Neuronal stem cell (in vitro differentiated cells): Measurements from ENCODE around the gene RAD51C.

Experiments
- DNase-seq: peaks from one replicate; pipeline ENCODE4 v3.0.0-alpha.2; 2013; ENCODE audit warnings: low spot score
- H2AFZ ChIP-seq: one replicate; pipeline ENCODE4 v1.6.1; 2013; ENCODE audit warnings: mild to moderate bottlenecking, low read length, inconsistent platforms
- H2AK5ac ChIP-seq: 2 replicates; pipeline ENCODE4 v1.6.1; 2013; ENCODE audit warnings: low read depth, mild to moderate bottlenecking, inconsistent platforms, low read length, moderate library complexity, mixed read lengths
- H2BK120ac ChIP-seq: 2 replicates; pipeline ENCODE4 v1.6.1; 2013; ENCODE audit warnings: low read depth, mild to moderate bottlenecking, inconsistent platforms, low read length, moderate library complexity, mixed read lengths
- H2BK12ac ChIP-seq: one replicate; pipeline ENCODE4 v1.6.1; 2013; ENCODE audit warnings: low read length, inconsistent platforms
- H2BK15ac ChIP-seq: 2 replicates; pipeline ENCODE4 v1.6.1; 2013; ENCODE audit warnings: mild to moderate bottlenecking, low read length, inconsistent platforms, mixed read lengths
- H2BK5ac ChIP-seq: one replicate; pipeline ENCODE4 v1.6.1; 2013; ENCODE audit warnings: inconsistent platforms, mild to moderate bottlenecking, low read length, moderate library complexity
- H3K14ac ChIP-seq: one replicate; pipeline ENCODE4 v1.6.1; 2013; ENCODE audit warnings: low read length, inconsistent platforms
- H3K18ac ChIP-seq: 2 replicates; pipeline ENCODE4 v1.6.1; 2013; ENCODE audit warnings: low read length, inconsistent platforms
- H3K23ac ChIP-seq: 2 replicates; pipeline ENCODE4 v1.6.1; 2013; ENCODE audit warnings: low read depth, mild to moderate bottlenecking, mixed read lengths, low read length, inconsistent platforms; ENCODE audit not compliant: poor library complexity
- H3K27ac ChIP-seq: replicated peaks from 3 replicates; pipeline ENCODE4 v1.5.1; 2013; ENCODE audit warnings: low read length, inconsistent platforms
- H3K27me3 ChIP-seq, 3 experiments: 2 replicates each; pipeline ENCODE4 v1.6.1; 2013; ENCODE audit warnings: low read length in 3 of 3, mild to moderate bottlenecking in 2 of 3, inconsistent platforms in 1 of 3, low read depth in 1 of 3, mixed read lengths in 1 of 3, moderate library complexity in 1 of 3; ENCODE audit not compliant: control insufficient read depth in 3 of 3, insufficient read depth in 3 of 3
- H3K36me3 ChIP-seq, 2 donors: replicated peaks in 1 of 2; 2 replicates each; pipeline ENCODE4 v1.6.1; 2013; ENCODE audit warnings: low read length in 2 of 2; ENCODE audit not compliant: control insufficient read depth in 2 of 2, insufficient read depth in 2 of 2
- H3K4ac ChIP-seq: 2 replicates; pipeline ENCODE4 v1.6.1; 2013; ENCODE audit warnings: inconsistent platforms, mild to moderate bottlenecking, low read length, moderate library complexity
- H3K4me1 ChIP-seq, 2 donors: 1 replicate in 1 of 2; 2 replicates in 1 of 2; pipeline ENCODE4 v1.6.1; 2013; ENCODE audit warnings: low read length in 2 of 2, low read depth in 1 of 2; ENCODE audit not compliant: control insufficient read depth in 2 of 2, insufficient read depth in 1 of 2
- H3K4me2 ChIP-seq: one replicate; pipeline ENCODE4 v1.6.1; 2013; ENCODE audit warnings: mild to moderate bottlenecking, low read length, inconsistent platforms; ENCODE audit not compliant: insufficient read depth, poor library complexity, severe bottlenecking
- H3K4me3 ChIP-seq, 2 donors: 2 replicates each; pipeline ENCODE4 v1.5.1; 2013; ENCODE audit warnings: low read length in 2 of 2, mild to moderate bottlenecking in 2 of 2, inconsistent platforms in 1 of 2, moderate library complexity in 1 of 2
- H3K79me1 ChIP-seq: one replicate; pipeline ENCODE4 v1.6.1; 2013; ENCODE audit warnings: low read depth, mild to moderate bottlenecking, inconsistent platforms, low read length, moderate library complexity
- H3K9ac ChIP-seq: one replicate; pipeline ENCODE4 v1.6.1; 2013; ENCODE audit warnings: mild to moderate bottlenecking, low read depth, low read length, inconsistent platforms; ENCODE audit not compliant: poor library complexity
- H3K9me3 ChIP-seq, 2 donors: replicated peaks in 1 of 2; 2 replicates each; pipeline versions ENCODE3 to v1.6.1; 2013; ENCODE audit warnings: low read length in 2 of 2, mild to moderate bottlenecking in 2 of 2, inconsistent platforms in 1 of 2, low read depth in 1 of 2, mixed read lengths in 1 of 2, moderate library complexity in 1 of 2; ENCODE audit not compliant: control insufficient read depth in 2 of 2, insufficient read depth in 1 of 2
- H4K8ac ChIP-seq: one replicate; pipeline ENCODE4 v1.6.1; 2013; ENCODE audit warnings: low read depth, mild to moderate bottlenecking, inconsistent platforms, low read length, moderate library complexity
- H4K91ac ChIP-seq: one replicate; pipeline ENCODE4 v1.6.1; 2013; ENCODE audit warnings: low read length, low read depth, mild to moderate bottlenecking, inconsistent platforms; ENCODE audit not compliant: poor library complexity
- WGBS, 2 donors: extraction: QIAGEN DNeasy Blood & Tissue Kit; methylation state at CpG; one replicate each; pipeline ENCODE4 v1.1.7; 2013; ENCODE audit warnings: missing lambda C conversion rate in 2 of 2, mixed read lengths in 1 of 2; ENCODE audit not compliant: insufficient read length in 2 of 2, insufficient replicate concordance in 1 of 2; ENCODE audit errors: extremely low coverage in 2 of 2; 5-methylcytosine and 5-hydroxymethylcytosine counted together

Gene RAD51C

DNA sequence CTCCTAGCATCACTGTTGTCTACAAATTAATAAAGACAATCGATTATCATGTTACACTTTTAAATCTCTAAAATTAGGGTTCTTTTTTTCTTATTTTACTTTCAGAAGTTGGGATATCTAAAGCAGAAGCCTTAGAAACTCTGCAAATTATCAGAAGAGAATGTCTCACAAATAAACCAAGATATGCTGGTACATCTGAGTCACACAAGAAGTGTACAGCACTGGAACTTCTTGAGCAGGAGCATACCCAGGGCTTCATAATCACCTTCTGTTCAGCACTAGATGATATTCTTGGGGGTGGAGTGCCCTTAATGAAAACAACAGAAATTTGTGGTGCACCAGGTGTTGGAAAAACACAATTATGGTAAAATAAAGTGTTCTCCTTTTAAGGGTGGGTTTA is 2.4 kb downstream of the RAD51C start:
- Histone ChIP-seq H3K79me1 (no peaks in the 10 kb centered on the region), H3K4me2 (no peak overlapping the region), H2BK5ac (no peak overlapping the region), H3K9me3 (no peaks in the 10 kb centered on the region), H2AK5ac (no peak overlapping the region), H3K27me3 (no peaks in the 10 kb centered on the region), H3K4ac (no peak overlapping the region), H3K4me1 (peaks cover 0 to 6% of the 10 kb centered on the region in 2 donors), H3K9ac (no peak overlapping the region), H4K8ac (no peak overlapping the region), H4K91ac (no peak overlapping the region), H3K36me3 (peaks cover 1 to 31% of the 10 kb centered on the region in 2 donors), H3K27ac (no peak overlapping the region), H3K18ac (no peak overlapping the region), H2BK120ac (no peak overlapping the region), H2BK15ac (no peak overlapping the region), H3K23ac (no peak overlapping the region), H2AFZ (no peak overlapping the region), H3K4me3 (no peak overlapping the region), H3K14ac (no peak overlapping the region), H2BK12ac (no peak overlapping the region)
- no CpG with 5 or more reads among the region's 1 CpG for WGBS, 2 donors
- no peak for DNase-seq

DNA sequence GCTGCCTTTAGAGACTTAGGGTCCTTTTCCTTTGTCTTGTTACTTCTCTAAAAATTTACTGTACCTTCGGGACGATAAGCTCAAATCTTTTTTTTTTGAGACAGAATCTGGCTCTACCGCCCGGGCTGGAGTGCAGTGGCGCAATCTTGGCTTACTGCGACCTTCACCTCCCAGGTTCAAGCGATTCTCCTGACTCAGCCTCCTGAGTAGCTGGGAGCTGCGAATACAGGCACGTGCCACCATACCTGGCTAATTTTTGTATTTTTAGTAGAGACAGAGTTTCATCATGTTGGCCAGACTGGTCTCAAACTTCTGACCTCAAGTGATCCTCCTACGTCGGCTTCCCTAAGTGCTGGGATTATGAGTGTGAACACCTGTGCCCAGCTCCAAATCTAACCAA is 7.4 kb downstream of the RAD51C start:
- no peaks in the 10 kb centered on the region for H3K9me3 ChIP-seq
- no peak overlapping the region for H3K18ac ChIP-seq
- H4K91ac ChIP-seq, result no peak overlapping the region
- no peaks in the 10 kb centered on the region for H3K27me3 ChIP-seq
- H3K36me3 ChIP-seq, result peaks cover 3 to 70% of the 10 kb centered on the region in 2 donors
- no peak overlapping the region for H3K4ac ChIP-seq
- H3K4me1 ChIP-seq, result no peaks in the 10 kb centered on the region
- no peak overlapping the region for H2AFZ ChIP-seq
- H3K14ac ChIP-seq, result no peak overlapping the region
- no peak overlapping the region for H2BK5ac ChIP-seq
- no peak overlapping the region for H3K4me3 ChIP-seq
- WGBS, 2 donors, result no CpG with 5 or more reads among the region's 11 CpGs
- no peak overlapping the region for H3K9ac ChIP-seq
- H4K8ac ChIP-seq, result no peak overlapping the region
- no peak overlapping the region for H2BK15ac ChIP-seq
- H3K4me2 ChIP-seq, result no peak overlapping the region
- H2AK5ac ChIP-seq, result no peak overlapping the region
- H2BK120ac ChIP-seq, result no peak overlapping the region
- no peaks in the 10 kb centered on the region for H3K79me1 ChIP-seq
- no peak for DNase-seq
- no peak overlapping the region for H3K23ac ChIP-seq
- H2BK12ac ChIP-seq, result no peak overlapping the region
- no peak overlapping the region for H3K27ac ChIP-seq

DNA sequence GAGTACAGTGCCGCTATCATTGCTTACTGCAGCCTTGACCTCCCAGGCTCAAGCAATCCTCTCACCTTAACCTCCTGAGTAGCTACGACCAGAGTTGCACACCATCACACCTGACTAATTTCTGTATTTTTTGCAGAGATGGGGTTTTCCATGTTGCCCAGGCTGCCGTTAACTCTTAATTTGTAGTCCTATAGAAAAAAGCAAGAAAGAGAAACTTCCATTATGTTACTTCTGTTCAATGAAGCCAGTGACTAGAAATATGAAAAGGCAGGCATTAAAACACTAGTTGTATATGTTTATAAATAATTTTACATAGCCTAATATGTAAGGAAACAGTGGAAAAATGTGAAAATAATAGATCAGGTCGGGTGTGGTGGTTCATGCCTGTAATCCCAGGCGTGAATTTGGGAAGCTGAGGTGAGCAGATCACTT is 9.7 kb downstream of the RAD51C start:
- no peaks in the 10 kb centered on the region for H3K4me1 ChIP-seq
- H3K4ac ChIP-seq, result no peak overlapping the region
- no peak overlapping the region for H3K14ac ChIP-seq
- H3K23ac ChIP-seq, result no peak overlapping the region
- H3K4me2 ChIP-seq, result no peak overlapping the region
- H3K27me3 ChIP-seq, result no peaks in the 10 kb centered on the region
- no peak overlapping the region for H4K91ac ChIP-seq
- no peak overlapping the region for H3K27ac ChIP-seq
- peaks cover 3 to 63% of the 10 kb centered on the region in 2 donors for H3K36me3 ChIP-seq
- no CpG with 5 or more reads among the region's 5 CpGs for WGBS, 2 donors
- H3K9ac ChIP-seq, result no peak overlapping the region
- H2BK15ac ChIP-seq, result no peak overlapping the region
- H3K9me3 ChIP-seq, result no peaks in the 10 kb centered on the region
- no peak overlapping the region for H3K4me3 ChIP-seq
- no peak overlapping the region for H4K8ac ChIP-seq
- no peaks in the 10 kb centered on the region for H3K79me1 ChIP-seq
- no peak overlapping the region for H2AK5ac ChIP-seq
- no peak overlapping the region for H2BK5ac ChIP-seq
- H3K18ac ChIP-seq, result no peak overlapping the region
- no peak overlapping the region for H2BK12ac ChIP-seq
- no peak overlapping the region for H2BK120ac ChIP-seq
- DNase-seq, result no peak
- no peak overlapping the region for H2AFZ ChIP-seq

DNA sequence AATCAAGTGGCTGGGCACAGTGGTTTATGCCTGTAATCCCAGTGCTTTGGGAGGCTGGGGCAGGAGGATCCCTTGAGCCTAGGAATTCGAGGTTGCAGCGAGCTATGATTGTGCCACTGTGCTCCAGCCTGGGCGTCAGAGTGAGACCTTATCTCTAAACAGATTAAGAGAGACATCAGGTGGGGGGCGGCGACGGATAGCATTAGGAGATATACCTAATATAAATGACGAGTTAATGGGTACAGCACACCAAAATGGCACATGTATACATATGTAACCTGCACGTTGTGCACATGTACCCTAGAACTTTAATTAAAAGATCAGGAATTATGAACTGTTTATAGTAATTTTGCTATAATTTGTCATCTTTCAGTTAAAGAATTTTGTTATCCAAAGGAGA is 10.3 kb downstream of the RAD51C start:
- no peak overlapping the region for H4K8ac ChIP-seq
- H3K14ac ChIP-seq, result no peak overlapping the region
- H3K23ac ChIP-seq, result no peak overlapping the region
- no peak overlapping the region for H2AK5ac ChIP-seq
- H2BK5ac ChIP-seq, result no peak overlapping the region
- no CpG with 5 or more reads among the region's 8 CpGs for WGBS, 2 donors
- no peak overlapping the region for H2BK15ac ChIP-seq
- no peak overlapping the region for H2BK120ac ChIP-seq
- no peak overlapping the region for H3K4me3 ChIP-seq
- H4K91ac ChIP-seq, result no peak overlapping the region
- H3K18ac ChIP-seq, result no peak overlapping the region
- H2BK12ac ChIP-seq, result no peak overlapping the region
- no peak overlapping the region for H3K27ac ChIP-seq
- H3K4ac ChIP-seq, result no peak overlapping the region
- no peak overlapping the region for H3K4me2 ChIP-seq
- no peaks in the 10 kb centered on the region for H3K9me3 ChIP-seq
- H3K9ac ChIP-seq, result no peak overlapping the region
- no peak for DNase-seq
- H3K27me3 ChIP-seq, result no peaks in the 10 kb centered on the region
- H3K79me1 ChIP-seq, result no peaks in the 10 kb centered on the region
- no peak overlapping the region for H2AFZ ChIP-seq
- peaks cover 3 to 66% of the 10 kb centered on the region in 2 donors for H3K36me3 ChIP-seq
- no peaks in the 10 kb centered on the region for H3K4me1 ChIP-seq
